Activated T-cell treated with anti-CD3 and anti-CD28 coated beads for 4 hours (primary cell): ENCODE results near the gene ORAI3.

Experiments
- DNase-seq: peaks from one replicate; pipeline ENCODE4 v3.0.0-alpha.2; 2020

ORAI3 gene

GRCh38 chr16:30972872-30973271, 24.0 kb downstream of the ORAI3 start:
- DNase-seq, result no peak

- no peak for DNase-seq
These were observed 25.5 kb downstream of the ORAI3 start for GRCh38 chr16:30974348-30974747.

GRCh38 chr16:30976486-30976885, 27.6 kb downstream of the ORAI3 start:
- no peak for DNase-seq

GRCh38 chr16:30977502-30977901, 28.6 kb downstream of the ORAI3 start:
- no peak for DNase-seq

- DNase-seq, result no peak
These were observed 30.5 kb downstream of the ORAI3 start for GRCh38 chr16:30979170-30980022.

GRCh38 chr16:30980023-30980371, 31.1 kb downstream of the ORAI3 start:
- DNase-seq, result no peak

- DNase-seq, result no peak
These were observed 31.6 kb downstream of the ORAI3 start for GRCh38 chr16:30980434-30980833.

GRCh38 chr16:30980959-30981358, 32.1 kb downstream of the ORAI3 start:
- DNase-seq, result no peak

GRCh38 chr16:30982548-30983288, 33.9 kb downstream of the ORAI3 start:
- no peak for DNase-seq

GRCh38 chr16:30983289-30983889, 34.5 kb downstream of the ORAI3 start:
- no peak for DNase-seq

- no peak for DNase-seq
These were observed 35.2 kb downstream of the ORAI3 start for GRCh38 chr16:30983898-30984610.

GRCh38 chr16:30984669-30985400, 36.0 kb downstream of the ORAI3 start, which contains the start of gene HSD3B7:
Gene HSD3B7 (plus strand): TSS chr16:30985207. CDS start chr16:30985659, 452 bp downstream.
- DNase-seq, result peak; percentile 78

GRCh38 chr16:30985401-30986128, 36.7 kb downstream of the ORAI3 start:
- no peak for DNase-seq

GRCh38 chr16:30986129-30986991, 37.5 kb downstream of the ORAI3 start:
- no peak for DNase-seq

GRCh38 chr16:30987581-30988190, 38.8 kb downstream of the ORAI3 start:
- DNase-seq, result no peak

- no peak for DNase-seq
These were observed 40.7 kb downstream of the ORAI3 start for GRCh38 chr16:30989469-30990047.

- no peak for DNase-seq
These were observed 41.2 kb downstream of the ORAI3 start for GRCh38 chr16:30990105-30990504.

GRCh38 chr16:30991052-30991451, 42.2 kb downstream of the ORAI3 start:
- no peak for DNase-seq

GRCh38 chr16:30992276-30992780, 43.5 kb downstream of the ORAI3 start:
- no peak for DNase-seq
